Activated T-helper 1 cell treated with anti-CD3 and anti-CD28 coated beads, Interleukin-2, amount 50 U/mL, for 16 hours (primary cell): Measurements from ENCODE around the gene NWD2.

ENCODE experiments used
- DNase-seq, 2 donors: peaks; one replicate each; pipeline ENCODE4 v3.0.0-alpha.2; 2020; ENCODE audit warnings: low read depth in 1 of 2, low spot score in 1 of 2

Gene NWD2

GRCh38 chr4:37439809-37440474 lies 195.4 kb downstream of the NWD2 start:
- no peak for DNase-seq

GRCh38 chr4:37440501-37440900 lies 196.0 kb downstream of the NWD2 start:
- DNase-seq: no peak

GRCh38 chr4:37441231-37442061 lies 196.9 kb downstream of the NWD2 start:
- no peak for DNase-seq

- no peak for DNase-seq
Measured at GRCh38 chr4:37442062-37442323, 197.4 kb downstream of the NWD2 start.

- DNase-seq: no peak
Measured at GRCh38 chr4:37443137-37443536, 198.6 kb downstream of the NWD2 start.

GRCh38 chr4:37445023-37445422 lies 200.5 kb downstream of the NWD2 start:
- DNase-seq: no peak

GRCh38 chr4:37446016-37446415 lies 201.5 kb downstream of the NWD2 start:
- no peak for DNase-seq

GRCh38 chr4:37447886-37448285 lies 203.3 kb downstream of the NWD2 start:
- DNase-seq: no peak

- DNase-seq: no peak
Measured at GRCh38 chr4:37450309-37450708, 205.8 kb downstream of the NWD2 start.

GRCh38 chr4:37450911-37451310 lies 206.4 kb downstream of the NWD2 start:
- DNase-seq: no peak

GRCh38 chr4:37451656-37452055 lies 207.1 kb downstream of the NWD2 start:
- DNase-seq: no peak

- DNase-seq: no peak
Measured at GRCh38 chr4:37452952-37453280, 208.4 kb downstream of the NWD2 start.

- DNase-seq: peak in 1 of 2 donors; percentile 15
Measured at GRCh38 chr4:37453281-37453998, 208.9 kb downstream of the NWD2 start.

GRCh38 chr4:37453999-37454800 lies 209.7 kb downstream of the NWD2 start:
- no peak for DNase-seq

- DNase-seq: no peak
Measured at GRCh38 chr4:37455301-37456131, 211.0 kb downstream of the NWD2 start.

- no peak for DNase-seq
Measured at GRCh38 chr4:37461801-37462200, 217.3 kb downstream of the NWD2 start.

- DNase-seq: no peak
Measured at GRCh38 chr4:37463033-37463856, 218.7 kb downstream of the NWD2 start.

- no peak for DNase-seq
Measured at GRCh38 chr4:37464373-37465128, 220.0 kb downstream of the NWD2 start.

GRCh38 chr4:37465296-37465695 lies 220.8 kb downstream of the NWD2 start:
- no peak for DNase-seq
